Thyroid gland (tissue), 4 donors: ENCODE measurements around the gene CORT. TPM values are rescaled to one million over a fixed set of nuclear protein-coding genes. Genes with fewer than 3 reads are reported as not detected.

Experiments
- DNase-seq, 2 donors: peaks; one replicate each; pipeline ENCODE4 v3.0.0-alpha.2; 2019
- H3K27ac ChIP-seq, 3 donors: fragments of 200-600 bp; sonication (generic); 1 replicate in 2 of 3; 2 replicates in 1 of 3; pipeline ENCODE4 v1.5.1; 2016 to 2019; ENCODE audit warnings: mild to moderate bottlenecking in 1 of 3, moderate library complexity in 1 of 3
- H3K27me3 ChIP-seq: fragments of 200-600 bp; sonication (generic); one replicate; pipeline ENCODE4 v1.5.1; 2019
- H3K36me3 ChIP-seq, 2 donors: fragments of 200-600 bp; sonication (generic); one replicate each; pipeline ENCODE4 v1.5.1; 2016 to 2019
- H3K4me1 ChIP-seq, 2 donors: fragments of 200-600 bp; sonication (generic); one replicate each; pipeline ENCODE4 v1.5.1; 2017 to 2019
- H3K4me3 ChIP-seq, 3 donors: fragments of 200-600 bp; sonication (generic); replicated peaks in 1 of 3; 1 replicate in 2 of 3; 2 replicates in 1 of 3; pipeline ENCODE4 v1.5.1; 2016; ENCODE audit warnings: mild to moderate bottlenecking in 1 of 3
- H3K9me3 ChIP-seq: fragments of 200-600 bp; sonication (generic); one replicate; pipeline ENCODE4 v1.5.1; 2017
- CTCF ChIP-seq, 6 experiments: fragments of 200-600 bp in 3 of 6; fragments of 450-650 bp in 3 of 6; sonication (generic) in 3 of 6; IDR thresholded peaks; one replicate each; pipeline ENCODE4 v1.5.1; 2016 to 2019; ENCODE audit warnings: antibody characterized with exemption in 6 of 6, mild to moderate bottlenecking in 2 of 6, inconsistent platforms in 1 of 6, moderate library complexity in 1 of 6
- POLR2A ChIP-seq, 2 donors: fragments of 450-650 bp; IDR thresholded peaks; one replicate each; pipeline ENCODE4 v1.6.1; 2017; ENCODE audit warnings: antibody characterized with exemption in 2 of 2, mild to moderate bottlenecking in 2 of 2, moderate library complexity in 1 of 2
- WGBS, 2 donors: methylation state at CpG; one replicate each; pipeline ENCODE4 v1.1.5; 2017; 5-methylcytosine and 5-hydroxymethylcytosine counted together
- intact Hi-C: fragments of 100-400 bp; cut with DNase I; formaldehyde crosslinking; loops from one replicate; pipeline ENCODE4 v1.15.1; 2023
- total RNA-seq, 4 donors: library from RNA; depleted of rRNA; stranded (reverse); fragments of >200 nt; gene quantifications; one replicate each; pipeline ENCODE4 v1.2.3, GENCODE V29; 2016

Gene CORT
- total RNA-seq, 4 donors from 2014 or later = 0.54 to 0.89 TPM; not detected in 2

- intact Hi-C loops = no loop called here
- WGBS, 2 donors = 88 to 90% methylated on average over 8 of the region's 8 CpGs
- TF ChIP-seq POLR2A (IDR thresholded peaks at IDR 0.05) = no peak
- TF ChIP-seq CTCF (IDR thresholded peaks at IDR 0.05) = no peak
- no peaks in the 10 kb centered on the region for H3K27me3 ChIP-seq
- DNase-seq = no peak
- H3K9me3 ChIP-seq = no peaks in the 10 kb centered on the region
- H3K4me1 ChIP-seq = peaks cover 8 to 13% of the 10 kb centered on the region in 2 donors
- H3K36me3 ChIP-seq = no peaks in the 10 kb centered on the region
- no peak overlapping the region for H3K27ac ChIP-seq
- no peak overlapping the region for H3K4me3 ChIP-seq
Observed at GRCh38 chr1:10498231-10498630, 48.4 kb downstream of the CORT start.

Other genes with a start within 250 kb of the CORT start
- 10 to 100 TPM; 51.7 to 70.5 (median 53.5) TPM for gene KIF1B, start 239.5 kb upstream of the CORT start, total RNA-seq
- 100 to 1,000 TPM; 153 to 357 (median 196) TPM for gene PGD, start 51.0 kb upstream of the CORT start, total RNA-seq
- 10 to 100 TPM in 2 of 4 donors, 1 to 10 TPM in 2; 5.8 to 22.4 (median 11.4) TPM for gene CENPS, start 19.6 kb upstream of the CORT start, total RNA-seq
- gene DFFA, start 22.5 kb downstream of the CORT start, total RNA-seq = 10 to 100 TPM; 24.2 to 30.3 (median 27.5) TPM
- gene PEX14, start 24.9 kb downstream of the CORT start, total RNA-seq = 10 to 100 TPM; 14.0 to 28.4 (median 20.7) TPM